K562 (cell line): ENCODE results near the gene COL9A3. TPM values are rescaled to one million over a fixed set of nuclear protein-coding genes. Genes with fewer than 3 reads are reported as not detected.

Experiments used
- ADNP ChIP-seq: fragments of 200-800 bp; sonication (Bioruptor generic); IDR thresholded peaks from 2 replicates; pipeline ENCODE4 v1.6.1; 2016; ENCODE audit warnings: missing genetic modification characterization, missing compliant biosample characterization
- ATF4 ChIP-seq: fragments of 450-650 bp; formaldehyde crosslinking; IDR thresholded peaks from 2 replicates; pipeline ENCODE4 v1.4.0; 2022; ENCODE audit warnings: mild to moderate bottlenecking, moderate library complexity
- CREB1 ChIP-seq, 2 experiments: sonication (generic) in 1 of 2; formaldehyde crosslinking in 1 of 2; IDR thresholded peaks; 2 replicates each; pipeline versions ENCODE4 v1.6.1 to v1.8.0; 2012 to 2022; ENCODE audit warnings: inconsistent platforms in 1 of 2, mild to moderate bottlenecking in 1 of 2, missing genetic modification reagents in 1 of 2, moderate library complexity in 1 of 2
- E2F3 ChIP-seq: fragments of 250-450 bp; sonication (Bioruptor Pico); IDR thresholded peaks from 2 replicates; pipeline ENCODE4 v1.4.0; 2020; ENCODE audit warnings: mild to moderate bottlenecking
- GTF2B ChIP-seq: IDR thresholded peaks from 2 replicates; pipeline ENCODE4 v1.6.1; 2011; ENCODE audit not compliant: insufficient read length; ENCODE audit errors: extremely low read depth
- IFI16 ChIP-seq: fragments of 250-450 bp; sonication (Bioruptor Pico); IDR thresholded peaks from 2 replicates; pipeline ENCODE4 v2.1.2; 2022; ENCODE audit warnings: mild to moderate bottlenecking, inconsistent platforms
- JUNB ChIP-seq: fragments of 450-650 bp; formaldehyde crosslinking; conservative IDR thresholded peaks from 2 replicates; pipeline ENCODE4 v1.4.0; 2020; ENCODE audit warnings: mild to moderate bottlenecking
- MAFF ChIP-seq: IDR thresholded peaks from 2 replicates; pipeline ENCODE4 v1.6.1; 2012; ENCODE audit warnings: low read length, improper control_type of control experiment
- NR3C1 ChIP-seq: sonication (generic); formaldehyde crosslinking; IDR thresholded peaks from 2 replicates; pipeline ENCODE4 v1.8.1; 2022; ENCODE audit warnings: missing genetic modification reagents
- POLR2AphosphoS5 ChIP-seq: IDR thresholded peaks from 2 replicates; pipeline ENCODE4 v1.6.1; 2011; ENCODE audit warnings: mild to moderate bottlenecking, low read depth, low read length, moderate library complexity; ENCODE audit not compliant: control insufficient read depth, insufficient read depth
- RB1 ChIP-seq: fragments of 450-650 bp; IDR thresholded peaks from 2 replicates; pipeline ENCODE4 v1.6.1; 2017; ENCODE audit warnings: low read depth, mild to moderate bottlenecking
- SIX5 ChIP-seq, 2 experiments: IDR thresholded peaks; 2 replicates each; pipeline ENCODE4 v1.6.1; 2011; ENCODE audit warnings: low read length in 2 of 2, borderline replicate concordance in 1 of 2, low read depth in 1 of 2, mild to moderate bottlenecking in 1 of 2, moderate library complexity in 1 of 2; ENCODE audit not compliant: insufficient read depth in 1 of 2
- SLC30A9 ChIP-seq: fragments of 250-450 bp; sonication (Bioruptor Pico); IDR thresholded peaks from 2 replicates; pipeline ENCODE4 v1.8.0; 2022; ENCODE audit warnings: mild to moderate bottlenecking, moderate library complexity
- SMAD1 ChIP-seq: fragments of 150-350 bp; IDR thresholded peaks from 2 replicates; pipeline ENCODE4 v1.6.1; 2014; ENCODE audit warnings: low read length, low read depth; ENCODE audit not compliant: partially characterized antibody
- TBL1XR1 ChIP-seq, 2 experiments: IDR thresholded peaks; 2 replicates each; pipeline ENCODE4 v1.6.1; 2012; ENCODE audit warnings: improper control_type of control experiment in 2 of 2, low read length in 2 of 2, mild to moderate bottlenecking in 1 of 2
- TRIM28 ChIP-seq: fragments of 450-650 bp; IDR thresholded peaks from 2 replicates; pipeline ENCODE4 v1.6.1; 2017
- ZBTB8A ChIP-seq: fragments of 450-650 bp; IDR thresholded peaks from 2 replicates; pipeline ENCODE4 v1.6.1; 2018; ENCODE audit warnings: mild to moderate bottlenecking, moderate library complexity; ENCODE audit not compliant: partially characterized antibody
- ZNF212 ChIP-seq: fragments of 450-650 bp; formaldehyde crosslinking; IDR thresholded peaks from 2 replicates; pipeline ENCODE4 v1.4.0; 2020; ENCODE audit warnings: mild to moderate bottlenecking
- ZNF444 ChIP-seq: fragments of 250-450 bp; sonication (Bioruptor Pico); IDR thresholded peaks from 2 replicates; pipeline ENCODE4 v1.4.0; 2020; ENCODE audit warnings: mild to moderate bottlenecking, moderate library complexity
- ZNF785 ChIP-seq: fragments of 250-450 bp; sonication (Bioruptor Pico); IDR thresholded peaks from 2 replicates; pipeline ENCODE4 v1.4.0; 2020; ENCODE audit warnings: mild to moderate bottlenecking
- polyA plus RNA-seq, 8 experiments: library from polyadenylated mRNA; depleted of rRNA in 4 of 8; stranded (reverse) in 5 of 8; unstranded in 3 of 8; fragments of >200 nt; fragmentation: Nextera tagmentation in 2 of 8; fragmentation: Illumina TruSeq in 1 of 8; extraction: Ambion mirVana in 2 of 8; extraction: Trizol in 1 of 8; gene quantifications; 2 replicates each; pipeline versions ENCODE4 v1.2.1 to v1.2.3, GENCODE V29; 2011 to 2014; ENCODE audit warnings: inconsistent platforms in 1 of 8, missing spikeins in 1 of 8
- total RNA-seq, 7 experiments: library from RNA; depleted of rRNA in 6 of 7; stranded (reverse); fragments of >200 nt in 6 of 7; fragmentation: Illumina TruSeq in 2 of 7; extraction: Trizol in 2 of 7; gene quantifications; 2 replicates each; pipeline versions ENCODE4 v1.2.1 to v1.2.3, GENCODE V29; 2011 to 2021; ENCODE audit warnings: low replicate concordance in 1 of 7
- TF ChIP-seq, protein P1 (sequence below): fragments of 450-650 bp; IDR thresholded peaks from 2 replicates; pipeline ENCODE4 v1.6.1; 2017; ENCODE audit warnings: antibody characterized with exemption
- TF ChIP-seq, protein P2 (sequence below): fragments of 450-650 bp; conservative IDR thresholded peaks from 2 replicates; pipeline ENCODE4 v1.6.1; 2016; ENCODE audit warnings: missing genetic modification characterization, low read depth, mild to moderate bottlenecking, control low read depth, missing compliant biosample characterization
- TF ChIP-seq, protein P3 (sequence below): fragments of 450-650 bp; IDR thresholded peaks from 2 replicates; pipeline ENCODE4 v1.6.1; 2016

Gene COL9A3
- total and polyA plus RNA-seq, 9 of the 15 experiments (the other 6 are each of a cell fraction or from before 2014, with no cell fraction given): 0.14 to 3.6 (median 0.88) TPM; not detected in 1

- TF ChIP-seq SIX5 (IDR thresholded peaks at IDR 0.05; ENCODE audit: borderline replicate concordance in 1 of 2, insufficient read depth in 1 of 2, low read depth in 1 of 2, low read length in 2 of 2) (no peak), E2F3 (CRISPR knock-in tag) (no peak), POLR2AphosphoS5 (peak; percentile 81), ADNP (tag) (no peak), ZNF785 (CRISPR knock-in tag) (no peak), SMAD1 (peak; percentile 90), TRIM28 (no peak), SLC30A9 (CRISPR knock-in tag) (no peak), IFI16 (CRISPR knock-in tag) (no peak), MAFF (no peak), ZBTB8A (no peak), TBL1XR1 (IDR thresholded peaks at IDR 0.05; ENCODE audit: low read length in 2 of 2) (no peak), ZNF212 (CRISPR knock-in tag) (no peak), CREB1 (IDR thresholded peaks at IDR 0.05) (no peak), CREB1 (CRISPR knock-in tag; IDR thresholded peaks at IDR 0.05) (no peak), NR3C1 (CRISPR knock-in tag) (no peak), RB1 (no peak), ZNF444 (CRISPR knock-in tag) (no peak), GTF2B (no peak), JUNB (no peak), ATF4 (CRISPR knock-in tag) (no peak)
- TF ChIP-seq, protein P1, sequence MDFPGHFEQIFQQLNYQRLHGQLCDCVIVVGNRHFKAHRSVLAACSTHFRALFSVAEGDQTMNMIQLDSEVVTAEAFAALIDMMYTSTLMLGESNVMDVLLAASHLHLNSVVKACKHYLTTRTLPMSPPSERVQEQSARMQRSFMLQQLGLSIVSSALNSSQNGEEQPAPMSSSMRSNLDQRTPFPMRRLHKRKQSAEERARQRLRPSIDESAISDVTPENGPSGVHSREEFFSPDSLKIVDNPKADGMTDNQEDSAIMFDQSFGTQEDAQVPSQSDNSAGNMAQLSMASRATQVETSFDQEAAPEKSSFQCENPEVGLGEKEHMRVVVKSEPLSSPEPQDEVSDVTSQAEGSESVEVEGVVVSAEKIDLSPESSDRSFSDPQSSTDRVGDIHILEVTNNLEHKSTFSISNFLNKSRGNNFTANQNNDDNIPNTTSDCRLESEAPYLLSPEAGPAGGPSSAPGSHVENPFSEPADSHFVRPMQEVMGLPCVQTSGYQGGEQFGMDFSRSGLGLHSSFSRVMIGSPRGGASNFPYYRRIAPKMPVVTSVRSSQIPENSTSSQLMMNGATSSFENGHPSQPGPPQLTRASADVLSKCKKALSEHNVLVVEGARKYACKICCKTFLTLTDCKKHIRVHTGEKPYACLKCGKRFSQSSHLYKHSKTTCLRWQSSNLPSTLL: no peak
- TF ChIP-seq, protein P2, sequence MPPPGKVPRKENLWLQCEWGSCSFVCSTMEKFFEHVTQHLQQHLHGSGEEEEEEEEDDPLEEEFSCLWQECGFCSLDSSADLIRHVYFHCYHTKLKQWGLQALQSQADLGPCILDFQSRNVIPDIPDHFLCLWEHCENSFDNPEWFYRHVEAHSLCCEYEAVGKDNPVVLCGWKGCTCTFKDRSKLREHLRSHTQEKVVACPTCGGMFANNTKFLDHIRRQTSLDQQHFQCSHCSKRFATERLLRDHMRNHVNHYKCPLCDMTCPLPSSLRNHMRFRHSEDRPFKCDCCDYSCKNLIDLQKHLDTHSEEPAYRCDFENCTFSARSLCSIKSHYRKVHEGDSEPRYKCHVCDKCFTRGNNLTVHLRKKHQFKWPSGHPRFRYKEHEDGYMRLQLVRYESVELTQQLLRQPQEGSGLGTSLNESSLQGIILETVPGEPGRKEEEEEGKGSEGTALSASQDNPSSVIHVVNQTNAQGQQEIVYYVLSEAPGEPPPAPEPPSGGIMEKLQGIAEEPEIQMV (tag): no peak
- TF ChIP-seq, protein P3, sequence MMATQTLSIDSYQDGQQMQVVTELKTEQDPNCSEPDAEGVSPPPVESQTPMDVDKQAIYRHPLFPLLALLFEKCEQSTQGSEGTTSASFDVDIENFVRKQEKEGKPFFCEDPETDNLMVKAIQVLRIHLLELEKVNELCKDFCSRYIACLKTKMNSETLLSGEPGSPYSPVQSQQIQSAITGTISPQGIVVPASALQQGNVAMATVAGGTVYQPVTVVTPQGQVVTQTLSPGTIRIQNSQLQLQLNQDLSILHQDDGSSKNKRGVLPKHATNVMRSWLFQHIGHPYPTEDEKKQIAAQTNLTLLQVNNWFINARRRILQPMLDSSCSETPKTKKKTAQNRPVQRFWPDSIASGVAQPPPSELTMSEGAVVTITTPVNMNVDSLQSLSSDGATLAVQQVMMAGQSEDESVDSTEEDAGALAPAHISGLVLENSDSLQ: peak; percentile 20; the same call in 1 of the 2 replicates
These were observed 39.9 kb upstream of the COL9A3 start (continued) for GRCh38 chr20:62776692-62777527.
